Activated naive CD8-positive, alpha-beta T cell treated with anti-CD3 and anti-CD28 coated beads, Interleukin-2, amount 10 ng/mL, durations not matched to agents 7 days and 5 days (primary cell): ENCODE results near the gene SFMBT1. TPM values are rescaled to one million over a fixed set of nuclear protein-coding genes. Genes with fewer than 3 reads are reported as not detected.

Source experiments
- ATAC-seq: fragments of 150-1000 bp; cut with Tn5 transposase; one replicate; pipeline ENCODE4 v1.10.0; 2021; ENCODE audit warnings: low read depth, moderate library complexity
- POLR2A ChIA-PET: fragments of 350-600 bp; sonication (Branson Sonifier 250); formaldehyde crosslinking; loops from one replicate; lab custom pipeline; 2021; ENCODE audit warnings: antibody characterized with exemption; lab: Charles Lee
- DNase-seq: peaks from one replicate; pipeline ENCODE4 v3.0.0; 2021
- H3K27ac Mint-ChIP-seq: one replicate; pipeline ENCODE4 v1.8.0; 2022; ENCODE audit warnings: mild to moderate bottlenecking, mixed read lengths
- H3K27me3 Mint-ChIP-seq: one replicate; pipeline ENCODE4 v1.8.0; 2022; ENCODE audit warnings: mild to moderate bottlenecking, moderate library complexity, mixed read lengths
- H3K36me3 Mint-ChIP-seq: one replicate; pipeline ENCODE4 v1.8.0; 2021; ENCODE audit warnings: mild to moderate bottlenecking, mixed read lengths
- H3K4me1 Mint-ChIP-seq: one replicate; pipeline ENCODE4 v1.8.0; 2021; ENCODE audit warnings: mixed read lengths
- H3K4me3 Mint-ChIP-seq: one replicate; pipeline ENCODE4 v1.8.0; 2022; ENCODE audit warnings: mild to moderate bottlenecking, moderate library complexity, mixed read lengths
- H3K9me3 Mint-ChIP-seq: one replicate; pipeline ENCODE4 v1.8.0; 2021; ENCODE audit warnings: mixed read lengths
- total RNA-seq, 2 experiments: library from RNA; stranded (reverse); gene quantifications; one replicate each; pipeline ENCODE4 v1.2.3, GENCODE V29; 2021

SFMBT1 gene
- total RNA-seq, 2 experiments from 2014 or later = 29.5 to 30.8 TPM

- DNase-seq (no peak), ATAC-seq (no peak)
- H3K4me1 Mint-ChIP-seq = peaks cover 29% of the 10 kb centered on the region
- no peak overlapping the region for H3K27ac Mint-ChIP-seq
- POLR2A ChIA-PET = no interaction called here
- peaks cover 10% of the 10 kb centered on the region for H3K36me3 Mint-ChIP-seq
- peaks cover 2% of the 10 kb centered on the region for H3K27me3 Mint-ChIP-seq
- H3K4me3 Mint-ChIP-seq = no peak overlapping the region
- no peaks in the 10 kb centered on the region for H3K9me3 Mint-ChIP-seq
These were observed 59.8 kb downstream of the SFMBT1 start for GRCh38 chr3:52986049-52986448.

- peaks cover 9% of the 10 kb centered on the region for H3K36me3 Mint-ChIP-seq
- POLR2A ChIA-PET = interaction anchor here (1.0 to 1.8 kb wide), 4 partner anchors 9 to 62 kb away, joined by 3 to 8 read pairs (median 4); partner anchors contain the start of gene SFMBT1
- peaks cover 2% of the 10 kb centered on the region for H3K9me3 Mint-ChIP-seq
- ATAC-seq (no peak), DNase-seq (no peak)
- H3K27me3 Mint-ChIP-seq = no peaks in the 10 kb centered on the region
- H3K4me1 Mint-ChIP-seq = peaks cover 32% of the 10 kb centered on the region
- H3K27ac Mint-ChIP-seq = peak overlapping the region; percentile 80
- peak overlapping the region; percentile 74 for H3K4me3 Mint-ChIP-seq
These were observed 62.0 kb downstream of the SFMBT1 start for GRCh38 chr3:52983828-52984227.

- POLR2A ChIA-PET = interaction anchor here (1.0 to 1.8 kb wide), 4 partner anchors 9 to 63 kb away, joined by 3 to 8 read pairs (median 4); partner anchors contain the start of gene SFMBT1
- Mint-ChIP-seq H3K27ac (peak overlapping the region; percentile 80), H3K36me3 (peaks cover 11% of the 10 kb centered on the region), H3K4me1 (peaks cover 32% of the 10 kb centered on the region), H3K27me3 (no peaks in the 10 kb centered on the region), H3K4me3 (peak overlapping the region; percentile 74), H3K9me3 (peaks cover 2% of the 10 kb centered on the region)
- peak; percentile 63 for DNase-seq
- peak; percentile 88 for ATAC-seq
These were observed 62.5 kb downstream of the SFMBT1 start for GRCh38 chr3:52983336-52983807.

- H3K4me3 Mint-ChIP-seq = peak overlapping the region; percentile 32
These were observed 63.0 kb downstream of the SFMBT1 start for GRCh38 chr3:52982839-52983238.

GRCh38 chr3:52979190-52979983 is 66.5 kb downstream of the SFMBT1 start:
- Mint-ChIP-seq H3K27ac (no peak overlapping the region), H3K4me3 (no peak overlapping the region), H3K9me3 (peaks cover 2% of the 10 kb centered on the region), H3K27me3 (no peaks in the 10 kb centered on the region), H3K4me1 (peaks cover 30% of the 10 kb centered on the region), H3K36me3 (peaks cover 16% of the 10 kb centered on the region)
- POLR2A ChIA-PET = no interaction called here
- DNase-seq = no peak
- ATAC-seq = no peak

More at GRCh38 chr3:52982839-52983238, 63.0 kb downstream of the SFMBT1 start:
- ATAC-seq (peak; percentile 19), DNase-seq (no peak)
- H3K36me3 Mint-ChIP-seq = peaks cover 14% of the 10 kb centered on the region
- peaks cover 2% of the 10 kb centered on the region for H3K9me3 Mint-ChIP-seq
- H3K4me1 Mint-ChIP-seq = peaks cover 34% of the 10 kb centered on the region
- POLR2A ChIA-PET = interaction anchor here (0.7 to 1.8 kb wide), 3 partner anchors 10 to 63 kb away, joined by 3 to 8 read pairs (median 3); partner anchors contain the start of gene SFMBT1
- peak overlapping the region; percentile 70 for H3K27ac Mint-ChIP-seq
- H3K27me3 Mint-ChIP-seq = no peaks in the 10 kb centered on the region

- peaks cover 27% of the 10 kb centered on the region for H3K4me1 Mint-ChIP-seq
These were observed 67.6 kb downstream of the SFMBT1 start for GRCh38 chr3:52978109-52978754.

GRCh38 chr3:52973806-52974205 is 72.1 kb downstream of the SFMBT1 start:
- POLR2A ChIA-PET = no interaction called here

More at GRCh38 chr3:52978109-52978754, 67.6 kb downstream of the SFMBT1 start:
- H3K27ac Mint-ChIP-seq = no peak overlapping the region
- DNase-seq = no peak
- no peak overlapping the region for H3K4me3 Mint-ChIP-seq
- peaks cover 16% of the 10 kb centered on the region for H3K36me3 Mint-ChIP-seq
- POLR2A ChIA-PET = no interaction called here
- no peaks in the 10 kb centered on the region for H3K27me3 Mint-ChIP-seq
- no peak for ATAC-seq
- H3K9me3 Mint-ChIP-seq = peaks cover 2% of the 10 kb centered on the region

GRCh38 chr3:52971895-52972294 is 74.0 kb downstream of the SFMBT1 start:
- peaks cover 15% of the 10 kb centered on the region for H3K4me1 Mint-ChIP-seq
- H3K27me3 Mint-ChIP-seq = no peaks in the 10 kb centered on the region
- POLR2A ChIA-PET = no interaction called here
- ATAC-seq = no peak
- H3K36me3 Mint-ChIP-seq = peaks cover 19% of the 10 kb centered on the region
- no peaks in the 10 kb centered on the region for H3K9me3 Mint-ChIP-seq
- no peak overlapping the region for H3K4me3 Mint-ChIP-seq
- no peak overlapping the region for H3K27ac Mint-ChIP-seq
- no peak for DNase-seq

More at GRCh38 chr3:52973806-52974205, 72.1 kb downstream of the SFMBT1 start:
- H3K9me3 Mint-ChIP-seq = no peaks in the 10 kb centered on the region
- DNase-seq (no peak), ATAC-seq (no peak)
- no peak overlapping the region for H3K27ac Mint-ChIP-seq
- no peak overlapping the region for H3K4me3 Mint-ChIP-seq
- H3K27me3 Mint-ChIP-seq = no peaks in the 10 kb centered on the region
- peaks cover 15% of the 10 kb centered on the region for H3K4me1 Mint-ChIP-seq
- peaks cover 15% of the 10 kb centered on the region for H3K36me3 Mint-ChIP-seq

GRCh38 chr3:52967398-52967797 is 78.5 kb downstream of the SFMBT1 start:
- Mint-ChIP-seq H3K4me1 (peaks cover 4% of the 10 kb centered on the region), H3K27me3 (no peaks in the 10 kb centered on the region), H3K4me3 (no peak overlapping the region), H3K9me3 (no peaks in the 10 kb centered on the region), H3K36me3 (peaks cover 30% of the 10 kb centered on the region), H3K27ac (no peak overlapping the region)
- POLR2A ChIA-PET = no interaction called here
- DNase-seq (no peak), ATAC-seq (no peak)

- Mint-ChIP-seq H3K4me1 (peaks cover 6% of the 10 kb centered on the region), H3K4me3 (no peak overlapping the region), H3K27ac (no peak overlapping the region), H3K9me3 (no peaks in the 10 kb centered on the region), H3K27me3 (no peaks in the 10 kb centered on the region), H3K36me3 (peaks cover 32% of the 10 kb centered on the region)
- ATAC-seq (no peak), DNase-seq (no peak)
- POLR2A ChIA-PET = no interaction called here
These were observed 83.7 kb downstream of the SFMBT1 start for GRCh38 chr3:52962160-52962559.

- no peaks in the 10 kb centered on the region for H3K27me3 Mint-ChIP-seq
- no peak for ATAC-seq
These were observed 86.1 kb downstream of the SFMBT1 start for GRCh38 chr3:52959773-52960172.

GRCh38 chr3:52939600-52939999 is 106.3 kb downstream of the SFMBT1 start:
- no peak for ATAC-seq
- H3K36me3 Mint-ChIP-seq = peaks cover 10% of the 10 kb centered on the region
- H3K4me3 Mint-ChIP-seq = no peak overlapping the region
- POLR2A ChIA-PET = no interaction called here
- no peaks in the 10 kb centered on the region for H3K27me3 Mint-ChIP-seq
- no peak overlapping the region for H3K27ac Mint-ChIP-seq
- no peaks in the 10 kb centered on the region for H3K9me3 Mint-ChIP-seq
- H3K4me1 Mint-ChIP-seq = peaks cover 6% of the 10 kb centered on the region
- DNase-seq = no peak

More at GRCh38 chr3:52959773-52960172, 86.1 kb downstream of the SFMBT1 start:
- Mint-ChIP-seq H3K4me1 (peaks cover 15% of the 10 kb centered on the region), H3K9me3 (peaks cover 3% of the 10 kb centered on the region), H3K27ac (no peak overlapping the region), H3K36me3 (peaks cover 28% of the 10 kb centered on the region), H3K4me3 (no peak overlapping the region)
- no peak for DNase-seq
- POLR2A ChIA-PET = no interaction called here
